Activated CD4-positive, CD25-positive, alpha-beta regulatory T cell treated with anti-CD3 and anti-CD28 coated beads, Interleukin-2, amount 50 U/mL, for 72 hours (primary cell): Measurements from ENCODE around the gene LCMT1.

ENCODE experiments used
- DNase-seq: peaks from one replicate; pipeline ENCODE4 v3.0.0; 2021

Gene LCMT1

DNA sequence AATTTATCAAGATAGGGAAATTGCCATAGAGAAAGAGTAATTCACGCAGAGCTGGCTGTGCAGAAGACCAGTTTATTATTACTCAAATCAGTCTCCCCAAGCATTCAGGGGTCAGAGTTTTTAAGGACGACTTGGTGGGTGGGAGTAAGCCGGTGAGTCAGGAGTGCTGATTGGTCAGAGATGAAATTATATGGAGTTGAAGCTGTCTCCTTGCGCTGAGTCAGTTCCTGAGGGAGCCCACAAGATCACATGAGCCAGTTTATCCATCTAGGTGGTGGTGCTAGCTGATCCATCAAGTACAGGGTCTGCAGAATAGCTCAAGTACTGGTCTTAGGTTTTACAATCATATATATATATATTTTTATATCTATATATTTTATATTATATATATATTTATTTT, 99.2 kb downstream of the LCMT1 start:
- DNase-seq: no peak

DNA sequence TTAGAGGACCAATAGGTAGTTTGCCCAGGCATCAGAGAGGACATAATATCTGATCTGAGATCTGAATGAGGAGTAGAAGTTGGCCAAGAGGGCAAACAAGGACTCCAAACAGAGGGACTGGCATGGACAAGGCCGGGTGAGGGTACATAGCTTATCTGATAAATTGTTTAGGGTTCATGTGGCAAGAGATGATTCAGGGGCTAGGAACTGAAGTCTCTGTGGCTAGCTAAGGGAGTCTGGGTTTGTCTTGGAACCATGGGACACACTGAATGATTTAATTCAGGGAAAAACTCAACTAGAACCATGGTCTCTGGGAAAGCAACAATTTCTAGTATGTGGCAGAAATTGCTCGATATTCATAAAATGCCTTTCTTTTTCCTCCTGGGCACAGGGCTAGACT, 101.1 kb downstream of the LCMT1 start:
- no peak for DNase-seq

DNA sequence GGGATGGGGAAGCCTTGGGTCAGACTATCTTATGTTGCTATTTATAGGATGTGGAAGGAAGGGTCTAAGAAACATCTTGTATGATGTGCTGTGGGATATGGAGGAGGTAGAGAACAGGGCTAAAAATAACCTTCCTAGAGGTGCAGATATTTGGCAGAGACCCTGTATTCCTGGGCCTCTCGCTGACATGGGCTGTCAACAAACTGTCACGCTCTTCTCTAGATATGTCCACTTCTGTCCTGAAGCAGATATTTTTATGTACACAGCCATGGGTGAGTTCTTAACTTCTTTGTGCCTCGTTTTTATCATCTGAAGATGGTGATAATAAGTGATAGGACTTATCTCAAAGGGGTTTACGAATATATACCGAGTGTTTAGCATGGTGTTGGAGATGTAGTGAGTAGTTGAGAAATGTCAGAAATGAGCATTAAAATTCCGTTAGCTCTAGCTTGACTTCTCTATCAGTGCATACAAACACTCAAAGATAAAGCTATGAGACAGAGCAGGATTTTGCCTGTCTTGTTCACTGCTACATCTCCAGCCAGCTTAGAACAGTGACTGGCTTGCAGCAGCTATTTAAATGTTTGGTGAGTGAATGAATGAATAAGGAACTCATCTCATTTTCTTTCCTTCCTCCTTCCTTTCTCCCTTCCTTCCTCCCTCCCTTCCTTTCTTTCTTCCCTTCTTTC, 102.3 kb downstream of the LCMT1 start:
- DNase-seq: no peak

DNA sequence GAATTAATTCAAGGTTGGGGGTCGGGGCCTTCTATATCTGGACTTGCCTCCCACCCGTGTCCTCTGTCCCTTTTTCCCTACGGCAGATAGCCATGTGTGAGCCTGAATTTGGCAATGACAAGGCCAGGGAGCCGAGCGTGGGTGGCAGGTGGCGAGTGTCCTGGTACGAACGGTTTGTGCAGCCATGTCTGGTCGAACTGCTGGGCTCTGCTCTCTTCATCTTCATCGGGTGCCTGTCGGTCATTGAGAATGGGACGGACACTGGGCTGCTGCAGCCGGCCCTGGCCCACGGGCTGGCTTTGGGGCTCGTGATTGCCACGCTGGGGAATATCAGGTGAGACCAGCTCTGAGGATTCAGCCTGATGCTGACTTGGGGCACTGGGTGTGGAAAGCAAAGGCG, 105.6 kb downstream of the LCMT1 start:
- DNase-seq: no peak

DNA sequence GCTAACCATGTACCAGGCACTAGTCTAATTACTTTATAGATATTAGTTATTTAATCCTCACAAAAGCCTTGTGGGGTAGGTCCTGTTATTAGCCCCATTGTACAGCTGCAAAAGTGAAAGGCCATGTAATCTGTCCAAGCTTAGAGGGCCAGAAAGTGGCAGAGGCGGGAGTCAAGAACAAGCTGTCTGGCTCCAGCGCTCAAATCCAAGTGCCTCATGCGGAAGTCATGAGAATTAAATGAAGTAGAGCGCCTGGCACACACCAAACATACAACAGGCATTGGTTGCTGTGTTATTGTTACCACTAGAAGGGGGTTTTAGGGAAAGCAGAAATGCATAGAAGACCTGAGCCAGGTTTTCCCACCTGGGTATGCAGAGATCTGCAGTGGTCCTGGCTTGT, 106.4 kb downstream of the LCMT1 start:
- DNase-seq: no peak

DNA sequence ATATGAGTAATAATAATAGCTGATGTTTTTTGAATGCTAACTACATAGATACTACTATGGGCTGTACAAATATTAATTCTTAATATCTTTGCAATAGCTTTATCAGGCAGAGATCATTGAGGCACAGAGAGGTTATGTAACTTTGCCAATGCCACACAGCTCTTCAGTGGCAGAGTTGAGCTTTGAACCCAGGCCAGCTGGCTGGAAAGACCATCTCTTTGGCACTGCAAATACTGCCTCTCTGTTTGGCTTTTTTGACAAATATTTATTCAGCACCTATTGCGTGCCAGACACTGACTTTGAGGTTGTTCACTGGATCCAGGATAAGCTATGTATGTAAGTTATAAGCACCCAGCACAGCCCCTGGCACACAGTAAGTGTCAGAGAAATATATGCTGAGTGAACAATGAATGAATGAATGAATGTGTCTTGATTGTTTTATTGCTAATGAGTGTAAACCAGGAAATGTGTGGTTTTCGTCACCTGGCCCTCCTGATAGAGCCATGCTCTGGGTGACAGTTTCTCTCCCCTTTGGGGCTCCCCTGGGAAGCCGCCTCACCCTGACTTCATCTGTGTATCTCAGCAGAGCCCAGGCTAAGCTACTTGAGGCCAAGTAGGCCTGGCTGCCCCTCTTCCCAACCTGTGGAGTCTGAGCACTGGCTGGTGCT, 107.7 kb downstream of the LCMT1 start:
- no peak for DNase-seq

DNA sequence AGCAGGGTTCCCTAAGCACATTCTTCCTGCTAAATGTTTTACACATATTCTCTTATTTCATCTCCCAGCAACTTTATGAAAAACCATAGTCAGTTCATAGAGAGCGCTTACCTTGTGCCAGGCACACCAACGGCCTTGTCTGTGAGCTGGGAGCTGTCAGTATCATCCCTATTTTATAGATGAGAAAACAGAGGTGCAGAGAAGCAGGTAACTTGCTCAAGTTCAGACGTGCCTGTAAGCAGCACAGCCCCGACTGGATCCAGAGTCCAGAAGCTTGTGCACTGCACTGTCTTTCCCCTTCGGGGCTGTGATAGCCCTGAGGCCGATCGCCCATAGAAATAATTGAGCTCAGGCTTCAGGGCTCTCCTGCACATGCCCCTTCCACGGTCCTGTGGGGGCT, 111.4 kb downstream of the LCMT1 start:
- DNase-seq: no peak

DNA sequence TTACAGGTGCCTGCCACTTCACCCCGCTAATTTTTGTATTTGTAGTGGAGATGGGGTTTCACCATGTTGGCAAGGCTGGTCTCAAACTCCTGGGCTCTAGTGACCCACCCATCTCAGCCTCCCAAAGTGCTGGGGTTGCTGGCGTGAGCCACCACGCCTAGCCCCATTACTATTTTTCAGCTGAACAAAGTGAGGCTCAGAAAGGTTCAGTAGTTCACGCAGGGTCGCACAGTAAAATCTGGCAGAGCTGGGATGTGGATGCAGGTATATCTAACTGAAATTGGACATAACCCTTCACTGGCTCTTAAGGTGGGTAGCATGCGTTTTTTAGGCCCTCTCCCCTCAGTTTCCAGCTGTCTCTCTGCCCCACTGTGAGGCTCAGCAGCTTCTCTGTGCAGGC, 112.4 kb downstream of the LCMT1 start:
- no peak for DNase-seq

DNA sequence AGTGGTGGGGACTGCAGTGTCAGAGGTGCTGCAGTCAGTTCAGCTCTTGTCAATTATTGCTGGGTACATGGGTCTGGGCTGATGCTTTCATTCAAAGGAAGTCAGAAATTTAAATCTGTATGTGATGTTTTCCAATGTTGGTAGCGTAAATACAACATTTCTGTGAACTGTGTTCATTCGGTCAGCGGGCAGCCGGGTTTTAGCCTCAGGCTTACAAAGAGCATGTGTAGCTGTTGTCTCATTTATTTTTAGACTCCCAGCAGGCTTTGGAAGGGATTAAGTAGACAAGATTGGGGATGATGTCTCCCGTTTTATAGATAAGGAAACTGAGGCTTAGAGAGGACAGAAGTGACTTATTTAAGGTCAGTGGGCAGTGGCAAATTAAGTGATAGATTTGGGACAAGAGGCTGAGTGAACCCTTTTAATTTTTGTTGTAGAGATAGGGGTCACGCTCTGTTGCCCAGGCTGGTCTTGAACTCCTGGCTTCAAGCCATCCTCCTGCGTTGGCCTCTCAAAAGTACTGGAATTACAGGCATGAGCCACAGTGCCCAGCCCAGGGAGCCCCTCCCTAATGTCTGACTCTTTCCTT, 113.3 kb downstream of the LCMT1 start:
- no peak for DNase-seq
